HG03025 (cell line): ENCODE data around the gene PARD3B.

Source experiments
- ATAC-seq: cut with Tn5 transposase; IDR thresholded peaks from one replicate; pipeline ENCODE4 v1.9.1; 2021; ENCODE audit warnings: mild to moderate bottlenecking, moderate library complexity; ENCODE audit not compliant: unreplicated experiment, low FRiP score

PARD3B gene

GRCh38 chr2:204871231-204871953 lies 326.1 kb downstream of the PARD3B start:
- ATAC-seq: no peak

DNA sequence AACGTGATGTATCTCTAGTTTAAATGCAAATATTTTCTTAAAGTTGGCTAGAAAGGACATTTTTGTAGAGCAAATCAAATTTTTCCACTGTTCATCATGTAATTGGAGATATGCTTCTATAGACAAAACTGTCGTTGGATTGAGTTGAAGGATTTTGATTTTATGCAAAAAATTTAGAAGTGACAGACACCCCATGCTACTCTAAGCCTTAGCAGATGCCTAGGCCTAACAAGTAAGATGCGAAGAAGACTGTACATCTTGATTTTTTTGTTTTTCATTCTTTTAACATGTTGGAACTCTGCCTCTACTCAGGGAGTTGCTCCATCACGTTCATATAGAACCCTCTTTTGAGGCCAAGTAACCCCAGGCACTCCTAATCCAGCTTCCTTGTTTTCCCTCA lies 331.0 kb downstream of the PARD3B start:
- ATAC-seq: no peak

DNA sequence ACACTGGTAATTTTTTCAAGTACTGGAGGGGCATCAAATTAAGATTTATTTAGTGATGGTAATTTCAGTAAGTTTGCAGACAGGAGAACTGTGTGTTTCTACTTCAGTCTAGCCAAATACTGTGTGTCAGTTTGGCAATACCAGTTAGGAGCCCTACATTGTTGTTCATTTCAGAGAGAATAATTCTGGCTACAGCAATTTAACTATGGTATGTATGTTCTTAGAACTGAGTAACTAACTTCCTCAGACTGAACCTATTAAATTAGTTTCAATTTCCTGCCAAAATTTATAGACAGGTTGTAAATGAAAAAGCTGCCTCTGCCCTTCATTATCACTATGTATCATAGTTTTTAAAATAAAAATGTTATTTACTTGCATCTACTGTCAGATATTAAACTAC lies 332.4 kb downstream of the PARD3B start:
- ATAC-seq: no peak

GRCh38 chr2:204880928-204881327 lies 335.7 kb downstream of the PARD3B start:
- ATAC-seq: no peak

DNA sequence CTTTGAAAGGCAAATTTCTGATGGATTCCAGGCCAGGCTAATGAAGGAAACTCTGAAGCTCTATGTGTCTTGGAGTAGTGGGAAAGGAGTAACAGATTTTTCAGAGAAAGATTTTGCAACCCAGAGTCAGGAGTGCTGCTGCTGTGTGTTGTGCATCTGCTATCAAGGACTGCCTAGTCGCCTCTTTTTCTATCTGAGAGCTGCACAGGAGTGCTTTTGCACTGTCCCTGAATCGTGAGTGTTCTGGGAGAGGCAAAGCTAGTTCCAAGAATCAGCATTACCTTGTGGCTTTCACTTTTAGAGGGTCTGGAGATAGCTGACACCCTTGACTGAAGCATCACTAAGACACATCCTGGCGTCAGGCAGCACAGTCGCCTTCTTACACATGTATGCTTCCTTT lies 336.4 kb downstream of the PARD3B start:
- ATAC-seq: no peak

DNA sequence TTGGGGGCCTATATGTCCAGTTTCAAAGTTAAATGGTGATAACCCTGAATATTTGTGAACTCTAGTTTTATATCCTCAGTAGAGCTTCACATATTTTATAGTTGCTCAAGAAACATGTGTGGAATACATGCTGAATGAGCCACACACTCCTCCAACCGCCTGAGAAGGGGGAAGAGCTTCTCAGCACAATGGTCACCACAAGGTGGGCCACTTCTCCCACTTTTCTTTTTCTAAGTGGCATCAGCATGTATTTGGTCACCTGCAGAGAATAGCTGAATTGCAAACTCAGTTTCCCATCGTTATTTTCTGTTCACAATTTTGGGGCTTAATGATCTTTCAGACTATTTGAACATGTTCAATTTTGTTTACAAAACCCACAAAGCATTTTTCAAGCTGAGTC lies 340.5 kb downstream of the PARD3B start:
- no peak for ATAC-seq

GRCh38 chr2:204886713-204887112 lies 341.4 kb downstream of the PARD3B start:
- ATAC-seq: no peak

DNA sequence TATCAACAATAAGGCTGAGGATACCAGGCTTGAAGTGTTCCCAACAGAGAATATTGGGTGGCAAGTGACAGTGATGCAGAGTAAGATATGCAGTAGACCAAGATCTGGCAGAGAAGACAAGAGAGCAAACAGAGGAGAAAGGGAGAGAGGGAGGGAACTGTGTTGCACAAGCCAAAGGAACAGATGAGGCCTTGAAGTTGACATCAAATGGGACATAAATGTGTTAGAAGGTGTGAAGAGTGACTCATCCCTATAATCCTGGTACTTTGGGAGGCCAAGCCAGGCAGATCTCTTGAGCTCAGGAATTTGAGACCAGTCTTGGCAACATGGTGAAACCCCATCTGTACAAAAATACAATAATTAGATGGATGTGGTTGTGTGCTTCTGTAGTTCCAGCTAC lies 342.9 kb downstream of the PARD3B start:
- no peak for ATAC-seq

GRCh38 chr2:204890680-204891079 lies 345.4 kb downstream of the PARD3B start:
- no peak for ATAC-seq

GRCh38 chr2:204891739-204892138 lies 346.5 kb downstream of the PARD3B start:
- ATAC-seq: no peak

DNA sequence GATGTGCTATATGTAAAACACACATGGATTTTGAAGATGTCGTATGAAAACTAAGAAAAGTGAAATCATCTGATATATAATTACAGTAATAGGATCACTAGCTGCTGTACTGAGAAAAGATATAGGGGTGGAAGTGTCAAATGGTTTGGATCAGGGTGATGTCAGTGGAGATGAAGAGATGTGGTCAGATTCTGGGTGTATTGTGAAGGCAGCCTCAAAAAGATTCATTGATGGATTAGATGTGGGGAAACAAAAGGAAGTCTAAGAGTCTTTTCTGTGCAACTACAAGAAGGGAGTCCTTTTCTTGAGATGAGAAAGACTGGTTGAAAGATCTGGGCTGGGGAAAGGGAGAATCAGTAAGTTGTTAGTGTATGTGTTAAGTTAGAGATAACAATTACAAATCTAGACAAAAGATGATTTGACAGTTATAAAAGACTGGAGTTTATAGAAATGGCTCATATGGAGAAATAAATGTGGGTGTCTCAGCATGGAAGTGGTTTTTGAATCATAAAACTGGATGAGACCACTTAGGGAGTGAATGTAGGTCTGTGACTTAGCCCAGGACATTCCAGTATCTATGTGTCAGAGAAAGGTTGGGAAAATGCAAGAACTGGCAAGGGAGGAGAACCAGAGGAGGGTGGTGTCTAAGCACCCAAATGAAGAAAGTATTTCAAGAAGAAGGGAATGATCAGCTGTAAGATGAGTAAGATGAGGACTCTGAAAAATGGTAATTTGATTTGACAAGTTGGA lies 347.4 kb downstream of the PARD3B start:
- ATAC-seq: no peak

GRCh38 chr2:204896146-204896545 lies 350.9 kb downstream of the PARD3B start:
- no peak for ATAC-seq

DNA sequence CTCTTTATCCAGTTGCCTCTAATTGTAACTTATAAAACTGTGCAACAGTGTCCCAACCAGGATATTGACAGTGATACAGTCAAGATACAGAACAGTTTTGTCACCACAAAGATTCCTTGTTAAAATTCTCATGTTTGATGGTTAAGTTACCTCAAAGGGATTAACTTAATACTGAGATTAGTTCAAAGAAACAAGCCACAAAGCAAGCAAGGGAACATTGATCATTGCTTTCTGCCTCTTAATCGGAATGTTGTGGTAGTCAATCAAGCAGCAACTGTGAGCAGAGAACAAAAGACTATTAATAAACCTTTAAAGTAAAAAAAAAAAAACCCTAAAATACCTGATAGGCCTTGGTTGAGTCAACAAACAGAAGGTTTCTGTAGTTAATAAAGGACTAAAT lies 352.3 kb downstream of the PARD3B start:
- ATAC-seq: no peak

GRCh38 chr2:204898928-204899640 lies 353.8 kb downstream of the PARD3B start:
- ATAC-seq: no peak

- ATAC-seq: no peak
Measured at GRCh38 chr2:204899983-204900382, 354.7 kb downstream of the PARD3B start.

GRCh38 chr2:204900487-204900886 lies 355.2 kb downstream of the PARD3B start:
- no peak for ATAC-seq

DNA sequence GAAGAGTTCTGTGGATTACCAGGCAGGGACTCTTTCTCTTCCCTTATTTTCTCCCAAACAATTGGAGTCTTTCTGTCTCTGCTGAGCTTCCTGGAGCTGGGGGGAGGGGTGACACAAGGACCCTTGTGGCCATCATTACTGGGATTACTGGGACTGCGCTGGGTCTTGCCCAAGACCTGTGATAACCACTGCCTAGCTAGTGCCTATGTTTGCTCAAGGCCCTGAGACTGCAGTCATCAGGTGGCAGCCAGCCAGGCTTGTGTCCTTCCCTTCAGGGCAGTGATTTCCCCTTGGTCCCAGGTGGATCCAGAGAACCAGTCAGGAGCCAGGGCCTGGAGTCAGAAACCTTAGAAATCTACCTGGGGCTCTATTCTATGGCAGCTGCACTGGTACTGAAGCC lies 355.6 kb downstream of the PARD3B start:
- ATAC-seq: no peak

DNA sequence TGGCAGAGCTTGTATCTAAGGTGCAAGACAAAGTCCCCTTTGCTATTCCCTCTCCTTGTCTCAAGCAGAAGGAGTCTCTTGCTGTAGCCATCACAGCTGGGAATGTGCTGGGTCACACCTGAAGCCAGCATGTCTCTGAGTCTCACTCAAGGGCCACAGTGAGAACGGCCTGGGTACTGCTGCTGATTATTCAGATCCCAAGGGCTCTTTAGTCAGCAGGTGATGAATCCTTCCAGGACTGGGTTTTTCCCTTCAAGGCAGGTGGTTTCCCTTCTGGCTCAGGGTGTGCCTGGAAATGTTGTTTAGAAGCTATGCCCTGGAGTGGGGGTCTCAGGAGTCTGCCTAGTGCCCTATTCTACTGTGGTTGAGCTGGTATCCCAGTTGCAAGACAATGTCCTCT lies 356.3 kb downstream of the PARD3B start:
- ATAC-seq: no peak

DNA sequence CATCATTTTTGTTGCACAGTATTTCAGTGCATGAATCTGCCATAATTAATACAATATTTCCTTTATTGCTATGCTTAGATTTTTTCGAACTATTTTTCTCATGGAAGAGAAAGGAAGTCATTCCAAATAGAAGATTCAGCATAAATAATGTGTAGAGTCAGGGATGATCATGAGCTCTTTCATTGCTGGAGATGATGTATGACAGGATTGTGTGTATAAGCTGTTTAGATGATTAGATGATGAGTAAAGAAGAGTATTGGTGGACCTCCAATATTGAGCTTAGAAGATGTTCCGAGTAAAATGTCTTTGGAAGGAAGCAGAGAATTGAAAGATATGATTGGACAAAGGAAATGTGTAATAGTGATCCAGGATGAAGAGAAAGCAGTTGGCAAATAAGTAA lies 364.5 kb downstream of the PARD3B start:
- ATAC-seq: no peak

DNA sequence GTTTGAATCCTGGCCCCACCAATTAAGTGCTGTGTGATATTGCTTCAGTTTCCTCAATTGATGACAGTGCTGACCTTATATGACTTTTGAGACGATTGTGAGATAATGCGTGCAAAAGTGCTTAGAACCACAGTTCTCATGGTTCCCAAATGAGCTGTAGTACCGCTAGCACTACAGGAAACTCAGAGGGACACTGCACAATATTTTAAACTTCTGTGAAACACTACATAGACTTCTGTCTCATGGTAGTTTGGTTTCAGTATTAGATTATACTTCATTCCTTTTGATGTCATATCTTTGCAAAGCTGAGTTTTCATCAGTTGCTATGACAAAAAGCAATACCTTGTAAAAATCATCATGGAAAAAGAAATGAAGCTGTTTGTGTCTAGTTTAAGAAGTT lies 368.0 kb downstream of the PARD3B start:
- ATAC-seq: no peak

DNA sequence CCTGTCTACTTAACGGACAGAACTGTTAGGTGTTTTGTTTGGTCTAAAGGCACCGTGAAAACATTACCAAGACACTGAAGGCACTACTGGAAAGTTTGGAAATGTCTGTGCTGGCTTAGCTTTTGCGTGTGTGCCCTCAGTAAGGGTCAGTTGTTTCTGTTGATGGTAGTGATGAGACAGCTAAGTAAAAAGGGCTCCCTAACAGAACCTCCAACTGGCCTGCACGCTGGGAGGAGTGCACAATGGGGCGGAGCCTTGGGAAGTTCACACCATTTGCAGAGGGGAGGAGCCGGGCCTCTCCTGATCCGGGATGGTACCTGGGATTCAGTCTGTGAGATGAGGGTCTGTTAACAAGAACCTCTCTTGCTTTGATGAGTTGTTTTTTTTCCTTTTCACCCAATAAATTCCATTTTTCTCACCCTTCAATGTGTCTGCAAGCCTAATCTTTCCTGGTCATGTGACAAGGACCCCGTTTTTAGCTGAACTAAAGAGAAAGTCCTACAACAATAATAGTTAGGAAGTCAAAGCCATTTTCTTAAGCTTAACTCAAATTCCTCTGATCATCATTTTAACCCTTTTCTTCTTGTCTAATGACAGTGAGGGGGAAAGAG lies 368.7 kb downstream of the PARD3B start:
- ATAC-seq: no peak
